ENCODE measurements around the gene MAB21L4.

The MAB21L4 gene

DNA sequence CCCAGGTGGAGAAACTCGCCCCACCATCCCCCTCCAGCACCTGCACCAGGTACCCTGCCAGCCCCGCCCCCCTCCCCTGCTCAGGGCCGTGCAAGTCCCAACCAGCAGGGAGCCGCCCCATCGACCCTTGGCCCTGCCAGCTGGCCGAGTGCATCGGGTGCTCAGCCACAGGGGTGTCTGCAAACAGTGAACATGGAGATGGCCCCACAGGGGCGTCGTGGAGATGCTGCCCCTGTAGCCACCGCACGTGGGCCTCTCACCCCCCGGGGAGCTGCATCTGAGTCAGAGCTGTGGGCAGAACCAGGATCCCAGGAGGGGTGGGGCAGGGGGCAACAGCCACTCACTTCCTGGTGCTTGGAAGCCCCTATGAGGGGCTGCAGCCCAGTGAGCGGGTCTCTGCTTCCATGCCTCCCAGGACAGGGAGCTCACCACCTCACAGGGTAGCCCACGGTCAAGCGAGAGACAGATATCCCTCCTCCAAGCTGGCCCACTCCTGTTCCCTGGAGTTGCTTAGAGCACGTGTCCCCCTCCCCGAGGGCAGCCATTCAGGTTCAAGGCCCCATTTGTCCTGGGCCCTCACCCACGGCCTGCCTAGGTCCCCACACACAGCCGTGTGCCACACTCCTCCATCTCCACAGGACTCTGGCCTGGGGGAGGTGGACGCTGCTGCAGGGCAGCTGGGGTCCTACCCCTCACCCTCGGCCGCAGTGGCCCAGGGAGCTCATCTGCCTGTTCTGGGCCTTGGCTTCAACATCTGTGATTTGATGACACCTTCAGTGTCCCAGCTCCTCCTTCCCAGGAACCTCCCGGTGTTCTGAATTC is 1.1 kb upstream of the MAB21L4 start:
- H3K4me1 Mint-ChIP-seq = no peaks in the 10 kb centered on the region
- H3K27me3 Mint-ChIP-seq = peaks cover 8% of the 10 kb centered on the region
- H3K4me3 Mint-ChIP-seq = no peak overlapping the region
- H3K27ac Mint-ChIP-seq = no peak overlapping the region
- CTCF ChIA-PET = interaction anchor here (1.5 kb wide), 1 partner anchor 17 kb away, joined by 8 read pairs; no protein-coding TSS in a partner anchor
- no peak for DNase-seq
- H3K36me3 Mint-ChIP-seq = no peaks in the 10 kb centered on the region
- no peaks in the 10 kb centered on the region for H3K9me3 Mint-ChIP-seq

DNA sequence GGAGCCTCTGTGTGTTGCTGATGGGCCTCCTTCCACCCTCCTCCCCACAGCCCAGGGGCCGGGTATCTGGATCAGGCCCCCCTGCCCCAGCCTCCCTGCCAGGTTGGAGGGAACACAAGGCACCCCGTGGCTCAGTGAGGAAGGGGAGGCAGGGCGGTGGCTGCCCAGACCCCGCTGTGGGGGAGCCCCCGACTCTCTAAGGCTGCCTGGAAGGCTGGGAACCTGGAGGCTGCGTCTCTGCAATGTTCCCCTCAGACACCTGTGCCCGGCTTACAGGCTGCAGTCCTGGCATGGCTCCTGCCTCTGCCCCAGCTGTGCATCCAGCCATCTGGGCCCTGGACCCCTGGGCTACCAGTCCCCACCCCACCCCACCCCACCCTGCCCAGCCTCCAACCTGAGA is 438 bp upstream of the MAB21L4 start:
- CTCF ChIA-PET = no interaction called here
- DNase-seq = no peak
- Mint-ChIP-seq H3K27me3 (peaks cover 8% of the 10 kb centered on the region), H3K4me3 (no peak overlapping the region), H3K4me1 (no peaks in the 10 kb centered on the region), H3K36me3 (no peaks in the 10 kb centered on the region), H3K27ac (no peak overlapping the region), H3K9me3 (no peaks in the 10 kb centered on the region)

DNA sequence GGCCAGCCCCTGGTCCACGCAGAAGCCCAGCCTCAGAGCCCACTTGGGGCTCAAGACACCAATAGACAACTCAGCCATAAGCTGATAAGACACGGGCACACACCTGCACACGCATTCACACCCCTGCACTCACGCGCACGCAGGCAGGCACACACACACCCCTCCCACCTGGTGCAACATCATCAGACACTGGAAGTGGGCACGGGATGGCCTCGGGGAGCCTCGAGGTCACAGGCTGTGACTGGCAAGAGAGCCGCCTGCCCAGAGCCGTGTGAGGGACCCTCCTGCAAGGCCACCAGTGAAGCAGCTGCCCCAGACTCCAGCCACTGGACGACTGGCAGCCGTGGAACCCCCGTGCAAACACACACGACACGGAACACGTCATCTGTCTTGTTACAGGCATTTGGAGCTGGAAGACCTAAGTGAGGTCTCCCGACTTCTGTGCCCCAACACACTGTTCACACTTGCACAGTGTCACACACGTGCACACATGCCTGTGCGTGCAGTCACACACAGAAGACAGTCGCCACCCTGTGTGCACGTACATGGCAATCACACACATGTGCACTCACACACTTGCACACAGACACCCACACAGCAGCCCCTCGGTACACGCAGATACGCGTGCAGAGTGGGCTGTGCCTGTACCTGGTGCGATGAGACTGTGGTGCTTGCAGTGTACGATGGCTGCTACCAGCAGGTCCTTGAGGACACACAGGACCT is 959 bp downstream of the MAB21L4 start:
- Mint-ChIP-seq H3K36me3 (no peaks in the 10 kb centered on the region), H3K27me3 (peaks cover 8% of the 10 kb centered on the region), H3K4me1 (no peaks in the 10 kb centered on the region), H3K4me3 (no peak overlapping the region), H3K9me3 (no peaks in the 10 kb centered on the region), H3K27ac (no peak overlapping the region)
- no peak for DNase-seq
- CTCF ChIA-PET = no interaction called here

DNA sequence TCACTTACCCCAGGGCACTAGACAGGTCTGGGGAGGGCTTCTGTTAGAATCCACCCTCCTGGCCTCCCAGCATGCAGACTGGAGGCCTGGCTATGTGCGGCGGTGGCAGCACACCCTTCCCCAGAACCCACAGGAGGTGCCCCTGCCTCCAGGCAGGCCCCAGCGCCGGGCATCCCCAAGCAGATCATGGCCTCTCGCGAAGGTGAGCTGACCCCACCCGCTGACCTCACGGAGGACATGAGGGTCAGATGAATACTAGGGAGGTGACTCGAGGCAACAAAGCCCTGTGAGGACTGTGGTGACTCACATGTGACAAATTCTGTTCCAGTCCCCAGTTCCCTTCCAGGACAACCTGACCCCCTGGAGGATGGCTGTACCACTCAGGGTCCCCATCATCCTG is 1.9 kb downstream of the MAB21L4 start:
- Mint-ChIP-seq H3K27ac (no peak overlapping the region), H3K36me3 (no peaks in the 10 kb centered on the region), H3K4me1 (no peaks in the 10 kb centered on the region), H3K4me3 (no peak overlapping the region), H3K9me3 (no peaks in the 10 kb centered on the region), H3K27me3 (peaks cover 4% of the 10 kb centered on the region)
- DNase-seq = no peak
- CTCF ChIA-PET = no interaction called here

DNA sequence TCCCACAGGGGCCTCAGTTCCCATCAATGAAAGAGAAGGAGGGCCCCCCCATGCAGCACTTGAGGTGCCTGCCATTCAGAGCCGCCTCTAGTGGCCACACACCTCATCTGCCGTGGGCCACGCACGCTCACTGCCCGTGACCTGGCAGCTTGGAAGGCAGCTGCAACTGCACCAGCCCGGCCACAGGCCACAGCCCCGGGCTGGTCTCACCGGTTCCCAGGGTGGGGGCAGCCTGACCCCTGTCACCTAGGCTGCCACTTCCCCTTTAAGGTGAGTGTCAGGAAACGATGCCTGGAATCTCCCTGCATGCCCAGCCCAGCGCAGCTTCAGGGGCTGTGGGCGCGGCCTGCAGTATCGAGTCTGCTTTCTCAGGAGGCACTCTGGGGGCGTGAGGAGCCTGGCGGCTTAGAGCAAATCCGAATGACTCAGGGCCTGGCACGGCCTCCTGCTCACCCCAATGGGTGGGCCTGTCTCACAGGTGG is 2.6 kb downstream of the MAB21L4 start:
- Mint-ChIP-seq H3K4me1 (no peaks in the 10 kb centered on the region), H3K27me3 (no peaks in the 10 kb centered on the region), H3K27ac (no peak overlapping the region), H3K36me3 (no peaks in the 10 kb centered on the region), H3K4me3 (no peak overlapping the region), H3K9me3 (no peaks in the 10 kb centered on the region)
- CTCF ChIA-PET = no interaction called here
- DNase-seq = no peak

DNA sequence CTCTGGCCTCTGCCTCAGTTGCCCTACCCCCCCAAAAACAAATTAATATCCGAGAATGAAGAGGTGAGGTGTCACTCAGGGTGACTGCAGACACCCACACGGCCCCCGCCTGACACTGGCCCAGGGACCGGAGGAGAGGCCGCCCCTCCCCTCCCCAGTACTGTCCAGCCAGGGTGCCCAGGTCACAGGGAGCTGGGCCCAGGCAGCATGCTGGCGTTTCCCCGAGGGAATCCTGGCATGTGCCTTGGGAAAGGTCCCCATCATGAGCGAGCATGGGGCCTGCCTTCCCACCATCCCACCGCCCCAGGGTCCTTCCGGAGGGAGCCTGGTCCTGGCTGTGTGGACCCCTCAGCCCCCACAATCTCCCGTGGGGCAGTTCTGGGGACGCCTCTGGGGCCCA is 3.0 kb downstream of the MAB21L4 start:
- DNase-seq = no peak
- H3K4me1 Mint-ChIP-seq = no peaks in the 10 kb centered on the region
- no peak overlapping the region for H3K4me3 Mint-ChIP-seq
- no peaks in the 10 kb centered on the region for H3K27me3 Mint-ChIP-seq
- H3K9me3 Mint-ChIP-seq = no peaks in the 10 kb centered on the region
- CTCF ChIA-PET = no interaction called here
- no peaks in the 10 kb centered on the region for H3K36me3 Mint-ChIP-seq
- no peak overlapping the region for H3K27ac Mint-ChIP-seq

DNA sequence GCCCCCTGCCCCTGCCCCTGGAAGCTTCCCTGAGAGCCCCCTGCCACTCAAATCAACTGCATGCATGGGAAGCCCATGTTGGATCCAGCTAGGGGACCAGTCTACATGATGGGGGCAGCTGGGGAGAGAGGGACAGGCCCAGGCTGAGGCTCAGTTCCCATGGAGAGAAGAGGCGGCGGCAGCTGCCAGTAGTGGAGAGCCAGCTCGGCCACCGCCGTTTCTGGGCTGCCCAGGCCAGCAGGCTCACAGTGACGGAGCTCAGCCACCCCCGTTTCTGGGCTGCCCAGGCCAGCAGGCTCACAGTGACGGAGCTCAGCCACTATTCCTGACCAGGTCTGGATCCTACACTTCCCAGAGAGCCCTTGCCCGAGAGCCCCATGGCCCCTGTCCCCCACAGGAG is 3.6 kb downstream of the MAB21L4 start:
- DNase-seq = no peak

DNA sequence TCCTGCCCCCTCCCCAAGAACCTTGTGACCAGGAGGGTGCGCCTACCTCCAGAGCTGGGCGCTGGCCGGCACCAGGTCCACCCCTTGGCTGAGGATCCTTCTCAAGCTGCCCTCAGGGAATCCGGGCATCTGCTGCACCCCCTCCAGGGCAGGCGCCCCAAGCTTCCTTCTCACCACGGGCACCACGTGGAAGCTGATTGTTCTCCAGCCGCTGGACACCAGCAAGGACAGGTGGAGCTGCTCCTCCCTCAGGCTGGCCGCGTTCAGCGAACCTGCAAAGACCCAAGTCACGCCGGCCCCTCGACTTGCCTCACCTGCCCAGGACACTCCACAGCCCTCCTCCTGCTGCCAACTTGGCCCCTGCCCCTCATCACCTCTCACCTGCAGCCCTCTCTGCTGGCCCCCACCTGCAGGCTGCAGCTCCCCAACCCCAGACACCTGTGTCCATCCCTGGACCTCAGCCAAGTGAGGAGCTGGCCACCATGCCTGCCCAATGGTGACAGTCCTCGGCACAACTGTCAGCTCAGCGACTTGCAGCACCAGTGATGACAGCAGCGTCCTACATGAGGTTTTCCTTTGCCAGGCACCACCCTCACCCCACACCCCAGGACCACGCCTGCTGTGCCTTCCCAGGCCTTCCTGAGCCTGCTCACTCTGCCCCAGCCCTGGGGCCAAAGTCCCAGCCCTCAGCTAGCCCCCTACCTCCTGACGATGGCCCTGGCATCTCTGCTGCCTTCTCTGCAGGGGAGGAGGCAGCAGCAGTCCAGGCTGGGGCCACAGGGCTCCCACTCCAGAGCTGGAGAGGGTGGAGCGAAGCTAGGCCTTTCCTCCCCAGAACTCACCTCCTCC is 4.2 kb downstream of the MAB21L4 start:
- CTCF ChIA-PET = no interaction called here
- Mint-ChIP-seq H3K36me3 (no peaks in the 10 kb centered on the region), H3K27me3 (no peaks in the 10 kb centered on the region), H3K27ac (no peak overlapping the region), H3K4me3 (no peak overlapping the region), H3K4me1 (no peaks in the 10 kb centered on the region), H3K9me3 (no peaks in the 10 kb centered on the region)
- DNase-seq = no peak

More for the DNA sequence above, 3.6 kb downstream of the MAB21L4 start:
- Mint-ChIP-seq H3K9me3 (no peaks in the 10 kb centered on the region), H3K4me1 (no peaks in the 10 kb centered on the region), H3K27ac (no peak overlapping the region), H3K27me3 (no peaks in the 10 kb centered on the region), H3K36me3 (no peaks in the 10 kb centered on the region), H3K4me3 (no peak overlapping the region)
- CTCF ChIA-PET = no interaction called here

DNA sequence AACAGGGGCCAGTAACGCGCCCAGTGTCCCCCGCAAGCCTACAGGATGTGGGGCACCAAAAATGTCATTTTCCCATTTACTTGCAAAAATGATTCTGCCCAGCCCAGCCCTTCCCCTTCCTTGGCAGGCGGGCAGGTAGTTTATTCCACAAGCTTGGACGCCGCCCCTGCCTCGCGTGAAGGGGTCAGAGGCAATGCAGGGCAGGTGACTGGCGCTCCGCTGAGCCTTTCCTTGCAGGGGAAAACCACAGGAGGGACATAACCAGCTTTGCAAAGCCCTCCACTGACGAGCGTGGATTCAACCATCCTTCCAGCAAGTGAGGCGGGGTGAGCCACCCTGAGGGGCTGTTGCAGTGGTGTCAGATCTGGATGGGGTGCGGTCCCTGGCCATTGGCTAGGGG is 5.3 kb downstream of the MAB21L4 start:
- no peaks in the 10 kb centered on the region for H3K27me3 Mint-ChIP-seq
- H3K4me3 Mint-ChIP-seq = no peak overlapping the region

DNA sequence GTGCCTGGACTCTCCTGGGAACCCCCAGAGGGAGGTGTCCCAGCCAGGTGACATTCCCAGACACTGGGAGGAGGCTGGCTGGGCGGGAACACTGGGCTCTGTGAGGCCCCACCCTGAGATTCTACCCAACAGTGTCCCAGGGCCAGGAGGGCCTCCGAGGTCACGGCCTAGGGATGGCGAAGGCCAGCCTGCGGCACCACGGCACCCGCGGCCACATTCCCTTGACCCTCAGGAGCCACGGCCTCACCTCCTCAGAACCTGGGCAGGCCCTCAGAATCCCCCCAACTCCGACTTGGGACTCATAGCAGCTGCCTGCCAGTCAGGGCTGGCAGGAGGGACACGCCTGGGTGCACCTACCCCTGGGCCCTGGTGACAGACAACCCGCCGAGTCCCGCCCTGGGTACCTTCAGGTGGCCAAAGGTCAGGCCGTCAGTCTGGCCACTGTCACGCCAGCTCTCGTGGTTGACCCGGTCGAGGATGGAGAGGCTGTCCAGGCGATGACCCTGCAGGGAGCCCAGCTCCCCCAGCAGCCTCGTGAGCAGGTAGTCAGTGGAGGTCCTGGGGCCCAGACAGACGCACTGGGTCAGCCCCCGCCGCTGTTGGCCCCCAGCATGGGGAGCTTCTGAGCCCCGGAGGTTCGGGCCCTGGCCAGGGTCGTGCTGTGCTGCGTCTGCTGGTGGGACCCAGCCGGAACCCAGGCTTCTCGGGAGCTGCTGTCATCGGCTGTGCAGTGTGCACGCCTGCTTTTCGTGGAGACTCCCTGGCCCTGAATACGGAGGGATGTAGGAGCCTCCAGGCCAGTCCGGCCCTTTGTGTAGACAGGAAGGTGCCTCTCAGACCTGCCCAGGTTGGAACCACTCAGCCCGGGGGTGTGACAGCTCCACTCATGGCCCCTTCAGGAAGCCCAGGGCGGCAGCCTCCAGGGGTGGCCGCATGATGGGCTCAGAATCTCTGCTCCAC is 6.1 kb downstream of the MAB21L4 start:
- Mint-ChIP-seq H3K4me3 (no peak overlapping the region), H3K4me1 (no peaks in the 10 kb centered on the region), H3K9me3 (no peaks in the 10 kb centered on the region), H3K36me3 (no peaks in the 10 kb centered on the region), H3K27me3 (no peaks in the 10 kb centered on the region), H3K27ac (no peak overlapping the region)
- CTCF ChIA-PET = no interaction called here
- no peak for DNase-seq

More for the DNA sequence above, 5.3 kb downstream of the MAB21L4 start:
- no peak for DNase-seq
- Mint-ChIP-seq H3K9me3 (no peaks in the 10 kb centered on the region), H3K36me3 (no peaks in the 10 kb centered on the region), H3K27ac (no peak overlapping the region), H3K4me1 (no peaks in the 10 kb centered on the region)
- CTCF ChIA-PET = no interaction called here

DNA sequence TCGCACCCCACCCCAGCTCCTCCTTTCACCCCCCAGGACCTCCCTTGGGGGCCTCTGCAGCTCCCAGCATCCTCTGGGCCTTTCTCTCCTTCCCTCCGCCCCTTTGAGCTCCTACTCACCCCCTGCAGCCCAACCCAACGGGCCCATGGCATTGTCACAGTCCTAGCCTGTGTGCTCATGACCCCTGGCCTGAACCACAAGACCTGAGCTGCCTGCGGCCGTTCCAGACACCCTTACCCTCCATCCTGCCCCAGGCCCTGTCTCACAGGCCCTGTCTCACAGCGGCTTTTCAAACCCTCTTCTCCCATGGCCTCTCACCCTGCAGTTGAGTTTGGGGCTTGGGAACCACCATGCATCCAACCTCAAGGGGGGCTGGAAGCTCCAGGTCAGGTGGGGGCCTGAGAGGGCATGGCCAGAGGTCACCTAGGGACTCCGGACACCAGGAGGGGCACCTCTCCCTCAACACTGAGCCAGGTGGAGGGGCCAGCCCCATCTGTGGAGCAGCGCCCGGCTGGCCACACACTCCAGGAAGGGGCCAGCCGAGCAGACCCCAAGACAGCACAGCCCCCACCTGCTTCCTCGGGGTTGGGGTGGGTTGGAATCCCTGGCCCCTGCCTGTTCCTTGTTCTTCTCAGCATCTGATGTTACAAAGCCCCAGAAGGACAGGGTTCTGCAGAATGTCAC is 6.9 kb downstream of the MAB21L4 start:
- Mint-ChIP-seq H3K9me3 (no peaks in the 10 kb centered on the region), H3K4me3 (no peak overlapping the region), H3K4me1 (no peaks in the 10 kb centered on the region), H3K27me3 (no peaks in the 10 kb centered on the region), H3K36me3 (no peaks in the 10 kb centered on the region), H3K27ac (no peak overlapping the region)
- CTCF ChIA-PET = no interaction called here
- DNase-seq = no peak

DNA sequence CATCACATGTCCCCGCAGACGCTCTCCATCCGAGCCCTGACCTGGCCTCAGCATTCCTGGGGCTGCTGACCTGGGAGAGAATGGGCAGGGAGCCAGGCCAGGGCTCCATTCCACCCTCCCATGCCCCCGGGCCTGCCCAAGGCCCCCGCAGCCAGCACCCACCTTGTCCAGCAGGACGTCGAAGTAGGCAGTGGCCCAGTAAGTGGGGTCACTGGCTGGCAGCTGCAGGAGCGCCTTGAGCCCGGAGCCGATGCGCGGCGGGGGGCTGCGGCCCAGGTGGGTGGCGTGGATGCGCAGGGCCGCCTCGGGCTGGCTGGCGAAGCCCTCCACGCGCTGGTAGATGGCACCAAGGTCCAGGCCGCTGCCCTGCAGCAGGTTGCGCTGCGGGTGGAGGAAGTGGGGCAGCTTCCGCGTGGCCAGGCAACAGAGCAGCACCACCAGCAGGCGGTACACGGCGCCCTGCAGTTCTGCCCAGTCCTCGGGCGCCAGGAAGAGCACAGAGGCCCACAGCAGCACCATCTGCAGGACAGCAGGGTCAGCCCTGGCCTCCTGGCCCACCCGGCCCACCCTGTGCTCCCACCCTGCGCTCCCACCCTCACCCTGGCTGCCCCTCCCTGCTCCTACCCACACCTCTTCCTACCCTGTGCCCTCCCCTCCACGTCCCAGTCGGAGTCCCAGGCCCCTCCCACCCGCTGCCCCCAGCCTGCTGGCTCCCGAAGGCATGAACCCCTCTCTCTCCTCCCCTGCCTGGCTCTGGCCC is 7.6 kb downstream of the MAB21L4 start:
- Mint-ChIP-seq H3K4me3 (no peak overlapping the region), H3K9me3 (no peaks in the 10 kb centered on the region), H3K4me1 (no peaks in the 10 kb centered on the region), H3K27ac (no peak overlapping the region), H3K36me3 (no peaks in the 10 kb centered on the region), H3K27me3 (no peaks in the 10 kb centered on the region)
- CTCF ChIA-PET = no interaction called here
- no peak for DNase-seq

DNA sequence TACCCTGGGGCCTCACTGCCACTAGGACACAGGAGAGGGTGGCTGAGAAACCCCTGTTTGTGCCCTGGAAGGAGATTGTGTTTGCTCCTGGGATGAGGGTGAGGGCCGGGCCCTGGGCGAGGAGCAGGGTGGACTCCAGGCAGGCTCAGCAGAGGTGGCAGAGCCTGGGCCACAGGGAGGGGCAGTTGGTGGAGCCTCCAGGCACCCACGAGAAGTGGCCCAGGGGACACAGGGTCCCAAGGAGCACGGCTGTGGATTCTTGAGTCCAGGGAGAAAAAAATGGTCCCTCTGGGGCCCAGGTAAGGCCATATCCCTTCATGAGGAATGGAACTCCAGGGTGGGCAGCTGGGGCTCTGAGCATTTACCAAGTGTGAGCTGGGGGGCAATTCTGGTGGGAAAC is 8.3 kb downstream of the MAB21L4 start:
- Mint-ChIP-seq H3K4me3 (no peak overlapping the region), H3K36me3 (no peaks in the 10 kb centered on the region), H3K27me3 (no peaks in the 10 kb centered on the region), H3K9me3 (no peaks in the 10 kb centered on the region), H3K27ac (no peak overlapping the region), H3K4me1 (no peaks in the 10 kb centered on the region)
- CTCF ChIA-PET = no interaction called here
- no peak for DNase-seq

Data from activated naive CD4-positive, alpha-beta T cell treated with anti-CD3 and anti-CD28 coated beads, Interleukin-2, amount 10 ng/mL, durations not matched to agents 7 days and 5 days (primary cell).